HL-60 (cell line): ENCODE measurements around the gene MBTD1.

ENCODE experiments used
- CTCF ChIP-seq: IDR thresholded peaks from one replicate; pipeline ENCODE4 v1.5.1; 2011; ENCODE audit warnings: low read length, control low read depth, inconsistent platforms; ENCODE audit not compliant: insufficient read depth
- GABPA ChIP-seq: IDR thresholded peaks from 2 replicates; pipeline ENCODE4 v1.6.1; 2012; ENCODE audit warnings: low read depth
- POLR2AphosphoS5 ChIP-seq: IDR thresholded peaks from 2 replicates; pipeline ENCODE4 v1.6.1; 2012; ENCODE audit warnings: low read depth
- REST ChIP-seq: IDR thresholded peaks from 2 replicates; pipeline ENCODE4 v1.6.1; 2012; ENCODE audit warnings: low read depth; ENCODE audit not compliant: insufficient replicate concordance
- SPI1 ChIP-seq: IDR thresholded peaks from 2 replicates; pipeline ENCODE4 v1.6.1; 2012; ENCODE audit warnings: low read depth, mild to moderate bottlenecking, borderline replicate concordance

- TF ChIP-seq CTCF (no peak), POLR2AphosphoS5 (no peak), SPI1 (peak; percentile 90), REST (no peak), GABPA (no peak)
These were observed 10.8 kb upstream of the MBTD1 start for GRCh38 chr17:51270636-51271035.
